Measurements from ENCODE around the gene APPL2.
A peak's percentile ranks its signal among the peaks of the same experiment; 100 is the strongest.

The APPL2 gene

GRCh38 chr12:105221583-105222283 is 14.2 kb downstream of the APPL2 start:
- DNase-seq: peak; percentile 26

GRCh38 chr12:105220929-105221290 is 15.1 kb downstream of the APPL2 start:
- DNase-seq: no peak

- no peak for DNase-seq
Measured at GRCh38 chr12:105220150-105220928, 15.6 kb downstream of the APPL2 start.

GRCh38 chr12:105219261-105220028 is 16.5 kb downstream of the APPL2 start:
- no peak for DNase-seq

GRCh38 chr12:105218434-105218833 is 17.5 kb downstream of the APPL2 start:
- peak; percentile 83 for DNase-seq

- DNase-seq: no peak
Measured at GRCh38 chr12:105214670-105215375, 21.2 kb downstream of the APPL2 start.

GRCh38 chr12:105214148-105214547 is 21.8 kb downstream of the APPL2 start:
- DNase-seq: no peak

- DNase-seq: no peak
Measured at GRCh38 chr12:105212438-105212837, 23.5 kb downstream of the APPL2 start.

GRCh38 chr12:105209091-105209490 is 26.9 kb downstream of the APPL2 start:
- no peak for DNase-seq

GRCh38 chr12:105206686-105207374 is 29.1 kb downstream of the APPL2 start:
- no peak for DNase-seq

- peak; percentile 53 for DNase-seq
Measured at GRCh38 chr12:105205322-105206048, 30.5 kb downstream of the APPL2 start.

GRCh38 chr12:105204916-105205315 is 31.1 kb downstream of the APPL2 start:
- no peak for DNase-seq

- DNase-seq: no peak
Measured at GRCh38 chr12:105204127-105204526, 31.8 kb downstream of the APPL2 start.

GRCh38 chr12:105202202-105202601 is 33.8 kb downstream of the APPL2 start:
- DNase-seq: no peak

- no peak for DNase-seq
Measured at GRCh38 chr12:105201299-105201698, 34.7 kb downstream of the APPL2 start.

- no peak for DNase-seq
Measured at GRCh38 chr12:105200385-105200784, 35.6 kb downstream of the APPL2 start.

- no peak for DNase-seq
Measured at GRCh38 chr12:105198961-105199360, 37.0 kb downstream of the APPL2 start.

- no peak for DNase-seq
Measured at GRCh38 chr12:105196090-105196489, 39.9 kb downstream of the APPL2 start.

- DNase-seq: no peak
Measured at GRCh38 chr12:105194947-105195346, 41.0 kb downstream of the APPL2 start.

GRCh38 chr12:105192624-105193225 is 43.2 kb downstream of the APPL2 start:
- DNase-seq: peak; percentile 66

GRCh38 chr12:105190530-105190929 is 45.4 kb downstream of the APPL2 start:
- DNase-seq: no peak
